WTC11 (cell line): Measurements from ENCODE around the gene PIK3R1. TPM values are rescaled to one million over a fixed set of nuclear protein-coding genes. Genes with fewer than 3 reads are reported as not detected.

Source experiments
- ATAC-seq: fragments of 200-7000 bp; cut with Tn5 transposase; 2 replicates; pipeline ENCODE4 v1.10.0; 2021; ENCODE audit warnings: mild to moderate bottlenecking, moderate library complexity
- CTCF ChIA-PET: fragments of 300-600 bp; sonication (Branson Sonifier 250); formaldehyde crosslinking; loops from one replicate; lab custom pipeline; 2021; ENCODE audit warnings: antibody characterized with exemption; lab: Charles Lee
- POLR2A ChIA-PET: fragments of 350-600 bp; sonication (Branson Sonifier 250); formaldehyde crosslinking; loops from one replicate; lab custom pipeline; 2021; ENCODE audit warnings: antibody characterized with exemption; lab: Charles Lee
- DNase-seq: peaks from one replicate; pipeline ENCODE4 v3.0.0; 2021; ENCODE audit warnings: low spot score
- H3K27ac Mint-ChIP-seq: 2 replicates; pipeline ENCODE4 v1.8.0; 2021; ENCODE audit warnings: mixed read lengths
- H3K27me3 Mint-ChIP-seq: 2 replicates; pipeline ENCODE4 v1.8.0; 2021; ENCODE audit warnings: low read depth, mild to moderate bottlenecking, moderate library complexity, mixed read lengths
- H3K36me3 Mint-ChIP-seq: 2 replicates; pipeline ENCODE4 v1.8.0; 2021; ENCODE audit warnings: mixed read lengths
- H3K4me1 Mint-ChIP-seq: 2 replicates; pipeline ENCODE4 v1.8.0; 2022; ENCODE audit warnings: mixed read lengths
- H3K4me3 Mint-ChIP-seq: 2 replicates; pipeline ENCODE4 v1.8.0; 2021; ENCODE audit warnings: mild to moderate bottlenecking, moderate library complexity, mixed read lengths
- H3K9me3 Mint-ChIP-seq: 2 replicates; pipeline ENCODE4 v1.8.0; 2021; ENCODE audit warnings: mixed read lengths
- ESRRA ChIP-seq: sonication (generic); formaldehyde crosslinking; IDR thresholded peaks from 2 replicates; pipeline ENCODE4 v1.8.1; 2022; ENCODE audit warnings: mild to moderate bottlenecking, missing genetic modification reagents, borderline replicate concordance
- FOXJ3 ChIP-seq: sonication (generic); formaldehyde crosslinking; IDR thresholded peaks from 2 replicates; pipeline ENCODE4 v1.9.0; 2021; ENCODE audit warnings: missing genetic modification reagents, mild to moderate bottlenecking, borderline replicate concordance
- FOXK1 ChIP-seq: sonication (generic); formaldehyde crosslinking; IDR thresholded peaks from 2 replicates; pipeline ENCODE4 v1.8.0; 2022; ENCODE audit warnings: mild to moderate bottlenecking, moderate library complexity, missing genetic modification reagents
- GTF2I ChIP-seq: fragments of 250-450 bp; sonication (Bioruptor Pico); conservative IDR thresholded peaks from 2 replicates; pipeline ENCODE4 v1.4.0; 2021; ENCODE audit warnings: mild to moderate bottlenecking
- HMGA2 ChIP-seq: fragments of 250-450 bp; sonication (Bioruptor Pico); IDR thresholded peaks from 2 replicates; pipeline ENCODE4 v1.4.0; 2021; ENCODE audit warnings: mild to moderate bottlenecking, moderate library complexity
- JAZF1 ChIP-seq: fragments of 250-450 bp; sonication (Bioruptor Pico); IDR thresholded peaks from 2 replicates; pipeline ENCODE4 v1.9.0; 2021; ENCODE audit warnings: moderate library complexity, mild to moderate bottlenecking, inconsistent platforms
- MYBL2 ChIP-seq: sonication (generic); formaldehyde crosslinking; IDR thresholded peaks from 2 replicates; pipeline ENCODE4 v1.8.1; 2023; ENCODE audit warnings: mild to moderate bottlenecking, moderate library complexity, missing genetic modification reagents
- PRRX2 ChIP-seq: fragments of 250-450 bp; sonication (Bioruptor Pico); IDR thresholded peaks from 2 replicates; pipeline ENCODE4 v1.8.0; 2021; ENCODE audit warnings: mild to moderate bottlenecking
- RORB ChIP-seq: fragments of 250-450 bp; sonication (Bioruptor Pico); IDR thresholded peaks from 2 replicates; pipeline ENCODE4 v1.9.0; 2021; ENCODE audit warnings: mild to moderate bottlenecking
- ZNF121 ChIP-seq: sonication (generic); formaldehyde crosslinking; IDR thresholded peaks from 2 replicates; pipeline ENCODE4 v1.8.0; 2023; ENCODE audit warnings: missing genetic modification reagents
- total RNA-seq: library from RNA; stranded (reverse); gene quantifications from 3 replicates; pipeline ENCODE4 v1.2.3, GENCODE V29; 2021
- TF ChIP-seq, protein P1 (sequence below): sonication (generic); formaldehyde crosslinking; IDR thresholded peaks from 2 replicates; pipeline ENCODE4 v1.8.1; 2023; ENCODE audit warnings: mild to moderate bottlenecking, missing genetic modification reagents
- TF ChIP-seq, protein P2 (sequence below): sonication (generic); formaldehyde crosslinking; IDR thresholded peaks from 2 replicates; pipeline ENCODE4 v1.8.1; 2022; ENCODE audit warnings: low read depth, missing genetic modification reagents, borderline replicate concordance
- TF ChIP-seq, protein P3 (sequence below): sonication (generic); formaldehyde crosslinking; IDR thresholded peaks from 2 replicates; pipeline ENCODE4 v1.8.1; 2022; ENCODE audit warnings: mild to moderate bottlenecking, missing genetic modification reagents, moderate library complexity, borderline replicate concordance
- TF ChIP-seq, protein P4 (sequence below): sonication (generic); formaldehyde crosslinking; IDR thresholded peaks from 2 replicates; pipeline ENCODE4 v1.8.0; 2023; ENCODE audit warnings: mild to moderate bottlenecking, missing genetic modification reagents
- TF ChIP-seq, protein P5 (sequence below): sonication (generic); formaldehyde crosslinking; IDR thresholded peaks from 2 replicates; pipeline ENCODE4 v1.8.0; 2023; ENCODE audit warnings: missing genetic modification reagents, mild to moderate bottlenecking, borderline replicate concordance
- TF ChIP-seq, protein P6 (sequence below): sonication (generic); formaldehyde crosslinking; IDR thresholded peaks from 2 replicates; pipeline ENCODE4 v1.8.1; 2023; ENCODE audit warnings: mild to moderate bottlenecking, moderate library complexity, missing genetic modification reagents

PIK3R1 gene
- total RNA-seq, 1 experiment from 2014 or later = 11.3 TPM

DNA sequence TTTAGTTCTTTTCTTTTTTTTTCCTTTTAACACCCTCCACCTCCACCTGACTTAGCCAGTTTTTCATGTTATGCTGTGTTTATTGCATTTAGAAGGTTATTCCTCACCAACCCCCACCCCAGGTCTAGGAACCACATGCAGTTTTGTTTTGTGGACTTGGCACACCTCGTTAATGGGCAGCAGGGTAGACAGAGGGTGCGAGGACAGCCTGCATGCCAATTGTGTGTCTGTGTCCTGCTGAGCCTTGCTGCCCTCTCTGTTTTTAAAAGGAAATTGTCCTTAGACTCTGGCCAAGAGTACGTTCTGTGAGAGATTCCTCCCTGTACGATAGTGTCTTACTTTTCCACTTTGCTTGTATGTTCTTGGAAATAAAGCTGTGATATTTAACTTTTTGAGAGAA is 13.9 kb downstream of the PIK3R1 start (continued):
- TF ChIP-seq, protein P1, sequence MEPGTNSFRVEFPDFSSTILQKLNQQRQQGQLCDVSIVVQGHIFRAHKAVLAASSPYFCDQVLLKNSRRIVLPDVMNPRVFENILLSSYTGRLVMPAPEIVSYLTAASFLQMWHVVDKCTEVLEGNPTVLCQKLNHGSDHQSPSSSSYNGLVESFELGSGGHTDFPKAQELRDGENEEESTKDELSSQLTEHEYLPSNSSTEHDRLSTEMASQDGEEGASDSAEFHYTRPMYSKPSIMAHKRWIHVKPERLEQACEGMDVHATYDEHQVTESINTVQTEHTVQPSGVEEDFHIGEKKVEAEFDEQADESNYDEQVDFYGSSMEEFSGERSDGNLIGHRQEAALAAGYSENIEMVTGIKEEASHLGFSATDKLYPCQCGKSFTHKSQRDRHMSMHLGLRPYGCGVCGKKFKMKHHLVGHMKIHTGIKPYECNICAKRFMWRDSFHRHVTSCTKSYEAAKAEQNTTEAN (CRISPR knock-in tag) = no peak
- TF ChIP-seq, protein P2, sequence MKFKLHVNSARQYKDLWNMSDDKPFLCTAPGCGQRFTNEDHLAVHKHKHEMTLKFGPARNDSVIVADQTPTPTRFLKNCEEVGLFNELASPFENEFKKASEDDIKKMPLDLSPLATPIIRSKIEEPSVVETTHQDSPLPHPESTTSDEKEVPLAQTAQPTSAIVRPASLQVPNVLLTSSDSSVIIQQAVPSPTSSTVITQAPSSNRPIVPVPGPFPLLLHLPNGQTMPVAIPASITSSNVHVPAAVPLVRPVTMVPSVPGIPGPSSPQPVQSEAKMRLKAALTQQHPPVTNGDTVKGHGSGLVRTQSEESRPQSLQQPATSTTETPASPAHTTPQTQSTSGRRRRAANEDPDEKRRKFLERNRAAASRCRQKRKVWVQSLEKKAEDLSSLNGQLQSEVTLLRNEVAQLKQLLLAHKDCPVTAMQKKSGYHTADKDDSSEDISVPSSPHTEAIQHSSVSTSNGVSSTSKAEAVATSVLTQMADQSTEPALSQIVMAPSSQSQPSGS (CRISPR knock-in tag) = no peak
- TF ChIP-seq ZNF121 (CRISPR knock-in tag) = no peak
- TF ChIP-seq, protein P3, sequence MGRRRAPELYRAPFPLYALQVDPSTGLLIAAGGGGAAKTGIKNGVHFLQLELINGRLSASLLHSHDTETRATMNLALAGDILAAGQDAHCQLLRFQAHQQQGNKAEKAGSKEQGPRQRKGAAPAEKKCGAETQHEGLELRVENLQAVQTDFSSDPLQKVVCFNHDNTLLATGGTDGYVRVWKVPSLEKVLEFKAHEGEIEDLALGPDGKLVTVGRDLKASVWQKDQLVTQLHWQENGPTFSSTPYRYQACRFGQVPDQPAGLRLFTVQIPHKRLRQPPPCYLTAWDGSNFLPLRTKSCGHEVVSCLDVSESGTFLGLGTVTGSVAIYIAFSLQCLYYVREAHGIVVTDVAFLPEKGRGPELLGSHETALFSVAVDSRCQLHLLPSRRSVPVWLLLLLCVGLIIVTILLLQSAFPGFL (CRISPR knock-in tag) = no peak
- TF ChIP-seq, all 79 proteins: peak for 0

DNA sequence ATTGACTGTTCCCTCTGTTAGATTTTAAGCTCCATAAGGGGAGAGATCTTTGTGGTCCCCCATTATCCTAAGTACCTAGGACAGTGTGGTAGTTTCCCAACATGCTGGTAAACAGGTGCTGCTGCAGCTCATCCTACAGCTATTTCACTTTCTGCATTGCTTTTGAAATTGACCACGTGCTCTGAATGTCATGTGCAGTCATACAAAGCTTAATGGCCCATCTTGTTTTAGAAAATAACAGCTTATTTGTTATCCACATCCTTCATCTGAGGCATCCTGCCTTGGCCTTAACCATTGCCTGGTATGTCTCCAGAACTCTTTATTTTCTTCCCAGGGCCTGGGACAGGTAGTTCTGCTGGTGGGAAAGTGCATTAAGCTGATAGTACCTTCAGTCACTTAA is 14.7 kb downstream of the PIK3R1 start:
- no peak for DNase-seq
- Mint-ChIP-seq H3K4me1 (peaks cover 4% of the 10 kb centered on the region), H3K27me3 (no peaks in the 10 kb centered on the region), H3K4me3 (no peak overlapping the region), H3K36me3 (peaks cover 5% of the 10 kb centered on the region; the same call in 1 of the 2 replicates), H3K9me3 (no peaks in the 10 kb centered on the region), H3K27ac (no peak overlapping the region)
- TF ChIP-seq RORB (CRISPR knock-in tag) = no peak
- no peak for TF ChIP-seq PRRX2 (CRISPR knock-in tag)
- no peak for TF ChIP-seq FOXJ3
- no peak for TF ChIP-seq ZNF121 (CRISPR knock-in tag)
- POLR2A ChIA-PET = no interaction called here
- no peak for ATAC-seq
- CTCF ChIA-PET = no interaction called here

DNA sequence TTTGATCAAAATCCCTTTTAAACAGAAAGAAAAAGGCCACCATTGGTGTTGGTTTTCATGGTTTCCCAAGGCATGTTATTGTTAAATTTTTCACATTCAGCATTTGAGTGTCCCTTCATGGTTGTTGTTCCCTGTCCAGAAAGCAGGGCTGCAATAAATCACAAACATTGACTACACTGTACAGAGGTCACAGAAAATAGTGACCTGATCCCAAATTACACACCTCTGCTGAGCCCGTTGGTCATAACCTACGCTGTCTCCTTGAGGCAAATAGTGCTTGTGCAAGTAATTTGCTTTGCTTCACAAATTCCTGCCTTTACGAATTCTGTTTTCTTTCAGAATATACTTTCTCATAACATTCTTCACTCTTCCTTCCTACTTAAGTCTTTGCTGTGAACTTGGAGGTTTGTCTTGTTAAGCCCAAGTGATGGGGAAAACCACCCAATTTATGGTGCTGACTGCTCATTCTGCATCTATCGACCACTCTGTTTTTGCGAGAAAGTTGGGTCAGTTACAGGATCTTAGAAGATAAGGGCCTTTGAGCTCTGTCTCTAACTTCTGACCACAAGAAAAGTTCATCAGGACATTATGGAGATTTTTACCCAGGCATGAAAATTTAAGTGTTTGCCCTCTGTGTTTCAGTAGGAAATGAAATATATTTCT is 16.0 kb downstream of the PIK3R1 start:
- no peaks in the 10 kb centered on the region; the same call in 1 of the 2 replicates for H3K36me3 Mint-ChIP-seq
- TF ChIP-seq GTF2I (CRISPR knock-in tag) = no peak
- TF ChIP-seq FOXK1 (CRISPR knock-in tag) = no peak
- no peak for TF ChIP-seq MYBL2 (CRISPR knock-in tag)
- TF ChIP-seq, all 79 proteins: peak for 0
- no peak for DNase-seq
- CTCF ChIA-PET = no interaction called here
- POLR2A ChIA-PET = no interaction called here
- Mint-ChIP-seq H3K9me3 (no peaks in the 10 kb centered on the region), H3K27ac (no peak overlapping the region), H3K4me3 (no peak overlapping the region), H3K4me1 (peaks cover 5% of the 10 kb centered on the region), H3K27me3 (no peaks in the 10 kb centered on the region)
- ATAC-seq = no peak

DNA sequence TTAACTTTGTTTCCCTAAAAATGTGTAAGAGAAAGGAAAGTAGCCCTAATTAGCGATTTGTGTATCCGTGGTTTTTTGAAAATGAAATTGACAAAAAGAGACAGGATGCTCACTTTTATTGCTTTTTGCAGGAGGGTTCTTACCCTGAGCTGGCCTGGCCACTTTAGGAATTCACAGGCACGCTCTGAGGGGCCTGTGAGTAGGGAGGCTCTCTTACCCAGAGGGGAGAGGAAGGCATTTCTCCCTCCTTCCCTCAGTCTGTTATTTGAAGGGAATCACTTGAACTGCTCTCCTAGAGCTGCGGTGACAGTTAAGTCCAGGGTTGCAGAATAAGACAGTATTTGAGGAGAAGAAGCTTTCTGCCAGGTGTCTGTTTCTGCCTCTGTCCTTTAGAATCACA is 16.7 kb downstream of the PIK3R1 start:
- DNase-seq (no peak), ATAC-seq (no peak)
- H3K27me3 Mint-ChIP-seq = no peaks in the 10 kb centered on the region
- no peaks in the 10 kb centered on the region for H3K9me3 Mint-ChIP-seq
- H3K27ac Mint-ChIP-seq = no peak overlapping the region
- H3K4me1 Mint-ChIP-seq = peaks cover 10% of the 10 kb centered on the region
- CTCF ChIA-PET = no interaction called here
- POLR2A ChIA-PET = no interaction called here
- H3K4me3 Mint-ChIP-seq = no peak overlapping the region
- H3K36me3 Mint-ChIP-seq = no peaks in the 10 kb centered on the region
- TF ChIP-seq, protein P4, sequence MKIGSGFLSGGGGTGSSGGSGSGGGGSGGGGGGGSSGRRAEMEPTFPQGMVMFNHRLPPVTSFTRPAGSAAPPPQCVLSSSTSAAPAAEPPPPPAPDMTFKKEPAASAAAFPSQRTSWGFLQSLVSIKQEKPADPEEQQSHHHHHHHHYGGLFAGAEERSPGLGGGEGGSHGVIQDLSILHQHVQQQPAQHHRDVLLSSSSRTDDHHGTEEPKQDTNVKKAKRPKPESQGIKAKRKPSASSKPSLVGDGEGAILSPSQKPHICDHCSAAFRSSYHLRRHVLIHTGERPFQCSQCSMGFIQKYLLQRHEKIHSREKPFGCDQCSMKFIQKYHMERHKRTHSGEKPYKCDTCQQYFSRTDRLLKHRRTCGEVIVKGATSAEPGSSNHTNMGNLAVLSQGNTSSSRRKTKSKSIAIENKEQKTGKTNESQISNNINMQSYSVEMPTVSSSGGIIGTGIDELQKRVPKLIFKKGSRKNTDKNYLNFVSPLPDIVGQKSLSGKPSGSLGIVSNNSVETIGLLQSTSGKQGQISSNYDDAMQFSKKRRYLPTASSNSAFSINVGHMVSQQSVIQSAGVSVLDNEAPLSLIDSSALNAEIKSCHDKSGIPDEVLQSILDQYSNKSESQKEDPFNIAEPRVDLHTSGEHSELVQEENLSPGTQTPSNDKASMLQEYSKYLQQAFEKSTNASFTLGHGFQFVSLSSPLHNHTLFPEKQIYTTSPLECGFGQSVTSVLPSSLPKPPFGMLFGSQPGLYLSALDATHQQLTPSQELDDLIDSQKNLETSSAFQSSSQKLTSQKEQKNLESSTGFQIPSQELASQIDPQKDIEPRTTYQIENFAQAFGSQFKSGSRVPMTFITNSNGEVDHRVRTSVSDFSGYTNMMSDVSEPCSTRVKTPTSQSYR (CRISPR knock-in tag) = no peak
- TF ChIP-seq ESRRA (CRISPR knock-in tag) (no peak), JAZF1 (CRISPR knock-in tag) (no peak), HMGA2 (no peak)
- TF ChIP-seq, protein P5, sequence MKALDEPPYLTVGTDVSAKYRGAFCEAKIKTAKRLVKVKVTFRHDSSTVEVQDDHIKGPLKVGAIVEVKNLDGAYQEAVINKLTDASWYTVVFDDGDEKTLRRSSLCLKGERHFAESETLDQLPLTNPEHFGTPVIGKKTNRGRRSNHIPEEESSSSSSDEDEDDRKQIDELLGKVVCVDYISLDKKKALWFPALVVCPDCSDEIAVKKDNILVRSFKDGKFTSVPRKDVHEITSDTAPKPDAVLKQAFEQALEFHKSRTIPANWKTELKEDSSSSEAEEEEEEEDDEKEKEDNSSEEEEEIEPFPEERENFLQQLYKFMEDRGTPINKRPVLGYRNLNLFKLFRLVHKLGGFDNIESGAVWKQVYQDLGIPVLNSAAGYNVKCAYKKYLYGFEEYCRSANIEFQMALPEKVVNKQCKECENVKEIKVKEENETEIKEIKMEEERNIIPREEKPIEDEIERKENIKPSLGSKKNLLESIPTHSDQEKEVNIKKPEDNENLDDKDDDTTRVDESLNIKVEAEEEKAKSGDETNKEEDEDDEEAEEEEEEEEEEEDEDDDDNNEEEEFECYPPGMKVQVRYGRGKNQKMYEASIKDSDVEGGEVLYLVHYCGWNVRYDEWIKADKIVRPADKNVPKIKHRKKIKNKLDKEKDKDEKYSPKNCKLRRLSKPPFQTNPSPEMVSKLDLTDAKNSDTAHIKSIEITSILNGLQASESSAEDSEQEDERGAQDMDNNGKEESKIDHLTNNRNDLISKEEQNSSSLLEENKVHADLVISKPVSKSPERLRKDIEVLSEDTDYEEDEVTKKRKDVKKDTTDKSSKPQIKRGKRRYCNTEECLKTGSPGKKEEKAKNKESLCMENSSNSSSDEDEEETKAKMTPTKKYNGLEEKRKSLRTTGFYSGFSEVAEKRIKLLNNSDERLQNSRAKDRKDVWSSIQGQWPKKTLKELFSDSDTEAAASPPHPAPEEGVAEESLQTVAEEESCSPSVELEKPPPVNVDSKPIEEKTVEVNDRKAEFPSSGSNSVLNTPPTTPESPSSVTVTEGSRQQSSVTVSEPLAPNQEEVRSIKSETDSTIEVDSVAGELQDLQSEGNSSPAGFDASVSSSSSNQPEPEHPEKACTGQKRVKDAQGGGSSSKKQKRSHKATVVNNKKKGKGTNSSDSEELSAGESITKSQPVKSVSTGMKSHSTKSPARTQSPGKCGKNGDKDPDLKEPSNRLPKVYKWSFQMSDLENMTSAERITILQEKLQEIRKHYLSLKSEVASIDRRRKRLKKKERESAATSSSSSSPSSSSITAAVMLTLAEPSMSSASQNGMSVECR (CRISPR knock-in tag) = no peak
- TF ChIP-seq, protein P6, sequence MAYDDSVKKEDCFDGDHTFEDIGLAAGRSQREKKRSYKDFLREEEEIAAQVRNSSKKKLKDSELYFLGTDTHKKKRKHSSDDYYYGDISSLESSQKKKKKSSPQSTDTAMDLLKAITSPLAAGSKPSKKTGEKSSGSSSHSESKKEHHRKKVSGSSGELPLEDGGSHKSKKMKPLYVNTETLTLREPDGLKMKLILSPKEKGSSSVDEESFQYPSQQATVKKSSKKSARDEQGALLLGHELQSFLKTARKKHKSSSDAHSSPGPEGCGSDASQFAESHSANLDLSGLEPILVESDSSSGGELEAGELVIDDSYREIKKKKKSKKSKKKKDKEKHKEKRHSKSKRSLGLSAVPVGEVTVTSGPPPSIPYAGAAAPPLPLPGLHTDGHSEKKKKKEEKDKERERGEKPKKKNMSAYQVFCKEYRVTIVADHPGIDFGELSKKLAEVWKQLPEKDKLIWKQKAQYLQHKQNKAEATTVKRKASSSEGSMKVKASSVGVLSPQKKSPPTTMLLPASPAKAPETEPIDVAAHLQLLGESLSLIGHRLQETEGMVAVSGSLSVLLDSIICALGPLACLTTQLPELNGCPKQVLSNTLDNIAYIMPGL (CRISPR knock-in tag) = no peak
